Lower leg skin (tissue), 4 donors: ENCODE data around the gene SLC2A11. TPM values are rescaled to one million over a fixed set of nuclear protein-coding genes. Genes with fewer than 3 reads are reported as not detected.

Source experiments
- DNase-seq, 2 donors: peaks; one replicate each; pipeline ENCODE4 v3.0.0-alpha.2; 2019; ENCODE audit warnings: low spot score in 2 of 2
- H3K4me3 ChIP-seq: fragments of 200-600 bp; sonication (generic); 2 replicates; pipeline ENCODE4 v1.5.1; 2017; ENCODE audit warnings: mild to moderate bottlenecking, low read depth; ENCODE audit not compliant: poor library complexity, severe bottlenecking
- POLR2A ChIP-seq, 2 donors: fragments of 450-650 bp; IDR thresholded peaks; one replicate each; pipeline ENCODE4 v1.6.1; 2016 to 2017; ENCODE audit warnings: antibody characterized with exemption in 2 of 2, mild to moderate bottlenecking in 1 of 2, moderate library complexity in 1 of 2
- WGBS, 2 donors: methylation state at CpG; one replicate each; pipeline ENCODE4 v1.1.5; 2018; 5-methylcytosine and 5-hydroxymethylcytosine counted together
- intact Hi-C: fragments of 100-400 bp; cut with DNase I; formaldehyde crosslinking; loops from one replicate; pipeline ENCODE4 v1.15.0; 2023; ENCODE audit warnings: low total_unique reads
- total RNA-seq, 4 donors: library from RNA; depleted of rRNA; stranded (reverse); fragments of >200 nt; gene quantifications; one replicate each; pipeline ENCODE4 v1.1.0, GENCODE V29; 2016
- TF ChIP-seq, protein P1 (sequence below), 3 donors: fragments of 450-650 bp; IDR thresholded peaks; one replicate each; pipeline ENCODE4 v1.5.1; 2016; ENCODE audit warnings: antibody characterized with exemption in 3 of 3, mild to moderate bottlenecking in 3 of 3, moderate library complexity in 2 of 3

The SLC2A11 gene
- total RNA-seq, 4 donors from 2014 or later, result 5.0 to 11.1 (median 8.6) TPM

DNA sequence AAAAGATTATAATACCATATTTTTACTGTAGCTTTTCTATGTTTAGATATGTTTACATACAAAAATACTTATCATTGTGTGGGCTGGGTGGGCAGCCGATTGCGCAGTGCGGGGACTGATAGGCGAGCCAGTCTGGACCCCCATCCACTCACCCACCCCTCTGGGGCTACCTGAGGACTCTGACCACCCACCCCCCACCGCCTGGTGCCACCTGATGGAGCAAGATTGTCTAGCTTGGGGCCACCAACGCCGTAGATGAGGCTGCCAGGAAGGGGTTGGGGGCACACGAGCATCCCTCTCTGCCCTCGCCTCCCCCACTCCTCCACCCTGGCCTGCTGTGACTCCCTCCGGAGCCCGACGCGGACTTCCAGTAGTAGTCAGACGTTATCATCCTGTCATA, 68.9 kb downstream of the SLC2A11 start:
- no peak for TF ChIP-seq POLR2A (IDR thresholded peaks at IDR 0.05)
- TF ChIP-seq, protein P1, sequence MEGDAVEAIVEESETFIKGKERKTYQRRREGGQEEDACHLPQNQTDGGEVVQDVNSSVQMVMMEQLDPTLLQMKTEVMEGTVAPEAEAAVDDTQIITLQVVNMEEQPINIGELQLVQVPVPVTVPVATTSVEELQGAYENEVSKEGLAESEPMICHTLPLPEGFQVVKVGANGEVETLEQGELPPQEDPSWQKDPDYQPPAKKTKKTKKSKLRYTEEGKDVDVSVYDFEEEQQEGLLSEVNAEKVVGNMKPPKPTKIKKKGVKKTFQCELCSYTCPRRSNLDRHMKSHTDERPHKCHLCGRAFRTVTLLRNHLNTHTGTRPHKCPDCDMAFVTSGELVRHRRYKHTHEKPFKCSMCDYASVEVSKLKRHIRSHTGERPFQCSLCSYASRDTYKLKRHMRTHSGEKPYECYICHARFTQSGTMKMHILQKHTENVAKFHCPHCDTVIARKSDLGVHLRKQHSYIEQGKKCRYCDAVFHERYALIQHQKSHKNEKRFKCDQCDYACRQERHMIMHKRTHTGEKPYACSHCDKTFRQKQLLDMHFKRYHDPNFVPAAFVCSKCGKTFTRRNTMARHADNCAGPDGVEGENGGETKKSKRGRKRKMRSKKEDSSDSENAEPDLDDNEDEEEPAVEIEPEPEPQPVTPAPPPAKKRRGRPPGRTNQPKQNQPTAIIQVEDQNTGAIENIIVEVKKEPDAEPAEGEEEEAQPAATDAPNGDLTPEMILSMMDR (IDR thresholded peaks at IDR 0.05), result no peak
- 72 to 82% methylated on average over 14 of the region's 14 CpGs for WGBS, 2 donors
- no peak overlapping the region for H3K4me3 ChIP-seq
- peak in 1 of 2 donors; percentile 57 for DNase-seq
- intact Hi-C loops, result no loop called here

Other genes starting within 250 kb of the SLC2A11 start
- gene DRICH1, start 225.6 kb upstream of the SLC2A11 start, total RNA-seq, result under 1 TPM in 1 of 4 donors, not detected in 3; 0.75 TPM
- under 1 TPM in 1 of 4 donors, not detected in 3; 0.39 TPM for gene RGL4, start 166.9 kb upstream of the SLC2A11 start, total RNA-seq
- gene ZNF70, start 106.8 kb upstream of the SLC2A11 start, total RNA-seq, result 1 to 10 TPM in 3 of 4 donors, under 1 TPM in 1; 0.63 to 3.2 (median 2.0) TPM
- not detected for gene VPREB3, start 103.5 kb upstream of the SLC2A11 start, total RNA-seq
- gene C22orf15, start 94.9 kb upstream of the SLC2A11 start, total RNA-seq, result not detected
- 10 to 100 TPM in 2 of 4 donors, 1 to 10 TPM in 2; 3.8 to 28.3 (median 11.4) TPM for gene CHCHD10, start 89.9 kb upstream of the SLC2A11 start, total RNA-seq
- 1 to 10 TPM in 3 of 4 donors, under 1 TPM in 1; 0.51 to 2.7 (median 1.9) TPM for gene MMP11, start 85.0 kb upstream of the SLC2A11 start, total RNA-seq
- gene SMARCB1, start 70.9 kb upstream of the SLC2A11 start, total RNA-seq, result 10 to 100 TPM; 52.2 to 61.6 (median 55.2) TPM
- under 1 TPM; 0.21 to 0.49 (median 0.33) TPM for gene DERL3, start 18.9 kb upstream of the SLC2A11 start, total RNA-seq
- gene MIF, start 36.5 kb downstream of the SLC2A11 start, total RNA-seq, result 100 to 1,000 TPM; 156 to 362 (median 318) TPM
- gene GSTT2B, start 103.3 kb downstream of the SLC2A11 start, total RNA-seq, result 10 to 100 TPM in 2 of 4 donors, 1 to 10 TPM in 1, not detected in 1; 2.4 to 14.3 (median 11.6) TPM
- gene DDTL, start 109.0 kb downstream of the SLC2A11 start, total RNA-seq, result 1 to 10 TPM in 2 of 4 donors, not detected in 2; 2.7 to 3.1 TPM
- 100 to 1,000 TPM in 3 of 4 donors, 10 to 100 TPM in 1; 97.0 to 133 (median 118) TPM for gene DDT, start 116.6 kb downstream of the SLC2A11 start, total RNA-seq
- 1 to 10 TPM in 1 of 4 donors, under 1 TPM in 1, not detected in 2; 0.88 to 1.4 TPM for gene GSTT2, start 122.3 kb downstream of the SLC2A11 start, total RNA-seq
- gene GSTT4, start 147.6 kb downstream of the SLC2A11 start, total RNA-seq, result not detected
- gene CABIN1, start 153.4 kb downstream of the SLC2A11 start, total RNA-seq, result 10 to 100 TPM; 16.9 to 43.0 (median 32.9) TPM